ENCODE results near the gene PRDM15. TPM values are rescaled to one million over a fixed set of nuclear protein-coding genes. Genes with fewer than 3 reads are reported as not detected.

Gene PRDM15
- total RNA-seq, 1 donor from 2014 or later: 2.9 TPM

- Histone ChIP-seq H3K27me3 (ENCODE audit: low read depth) (no peaks in the 10 kb centered on the region), H3K36me3 (peaks cover 38% of the 10 kb centered on the region), H3K27ac (replicated peaks) (no peak overlapping the region), H3K4me3 (no peak overlapping the region), H3K4me1 (no peaks in the 10 kb centered on the region), H3K9me3 (replicated peaks) (no peaks in the 10 kb centered on the region)
- TF ChIP-seq CTCF (IDR thresholded peaks at IDR 0.05; ENCODE audit: borderline replicate concordance): no peak
- intact Hi-C loops (cut with micrococcal nuclease): no loop called here
- DNase-seq: no peak
Measured at GRCh38 chr21:41851090-41851790, 27.9 kb downstream of the PRDM15 start.

GRCh38 chr21:41850085-41850484 is 29.1 kb downstream of the PRDM15 start:
- H3K27ac ChIP-seq (replicated peaks): no peak overlapping the region
- no peaks in the 10 kb centered on the region for H3K9me3 ChIP-seq (replicated peaks)
- intact Hi-C loops (cut with micrococcal nuclease): no loop called here
- no peaks in the 10 kb centered on the region for H3K27me3 ChIP-seq (ENCODE audit: low read depth)
- no peak overlapping the region for H3K4me3 ChIP-seq
- H3K4me1 ChIP-seq: no peaks in the 10 kb centered on the region
- no peak for TF ChIP-seq CTCF (IDR thresholded peaks at IDR 0.05; ENCODE audit: borderline replicate concordance)
- no peak for DNase-seq
- H3K36me3 ChIP-seq: peaks cover 39% of the 10 kb centered on the region

GRCh38 chr21:41848958-41849580 is 30.1 kb downstream of the PRDM15 start:
- no peak for TF ChIP-seq CTCF (IDR thresholded peaks at IDR 0.05; ENCODE audit: borderline replicate concordance)
- intact Hi-C loops (cut with micrococcal nuclease): no loop called here
- no peak overlapping the region for H3K4me3 ChIP-seq
- H3K27ac ChIP-seq (replicated peaks): no peak overlapping the region
- no peaks in the 10 kb centered on the region for H3K9me3 ChIP-seq (replicated peaks)
- H3K4me1 ChIP-seq: no peaks in the 10 kb centered on the region
- peaks cover 29% of the 10 kb centered on the region for H3K36me3 ChIP-seq
- no peaks in the 10 kb centered on the region for H3K27me3 ChIP-seq (ENCODE audit: low read depth)
- DNase-seq: no peak

GRCh38 chr21:41848533-41848932 is 30.6 kb downstream of the PRDM15 start:
- Histone ChIP-seq H3K4me1 (no peaks in the 10 kb centered on the region), H3K9me3 (replicated peaks) (no peaks in the 10 kb centered on the region), H3K4me3 (no peak overlapping the region), H3K27me3 (ENCODE audit: low read depth) (no peaks in the 10 kb centered on the region), H3K27ac (replicated peaks) (no peak overlapping the region), H3K36me3 (peaks cover 25% of the 10 kb centered on the region)
- no peak for TF ChIP-seq CTCF (IDR thresholded peaks at IDR 0.05; ENCODE audit: borderline replicate concordance)
- intact Hi-C loops (cut with micrococcal nuclease): no loop called here
- no peak for DNase-seq

GRCh38 chr21:41847066-41847804 is 31.9 kb downstream of the PRDM15 start:
- intact Hi-C loops (cut with micrococcal nuclease): no loop called here
- no peak overlapping the region for H3K27ac ChIP-seq (replicated peaks)
- TF ChIP-seq CTCF (IDR thresholded peaks at IDR 0.05; ENCODE audit: borderline replicate concordance): no peak
- H3K36me3 ChIP-seq: peaks cover 16% of the 10 kb centered on the region
- no peak for DNase-seq
- H3K4me3 ChIP-seq: no peak overlapping the region
- H3K9me3 ChIP-seq (replicated peaks): no peaks in the 10 kb centered on the region
- no peaks in the 10 kb centered on the region for H3K4me1 ChIP-seq
- no peaks in the 10 kb centered on the region for H3K27me3 ChIP-seq (ENCODE audit: low read depth)
